HG02759 (cell line): ENCODE measurements around the gene RDH13.
"Not testable (repeated sequence)": the region's sequence is repeated elsewhere in the genome, so short reads cannot be mapped to it uniquely, and the experiment has no call there.

ENCODE experiments used
- ATAC-seq: cut with Tn5 transposase; IDR thresholded peaks from one replicate; pipeline ENCODE4 v1.9.1; 2021; ENCODE audit warnings: mild to moderate bottlenecking, moderate library complexity; ENCODE audit not compliant: unreplicated experiment

RDH13 gene

DNA sequence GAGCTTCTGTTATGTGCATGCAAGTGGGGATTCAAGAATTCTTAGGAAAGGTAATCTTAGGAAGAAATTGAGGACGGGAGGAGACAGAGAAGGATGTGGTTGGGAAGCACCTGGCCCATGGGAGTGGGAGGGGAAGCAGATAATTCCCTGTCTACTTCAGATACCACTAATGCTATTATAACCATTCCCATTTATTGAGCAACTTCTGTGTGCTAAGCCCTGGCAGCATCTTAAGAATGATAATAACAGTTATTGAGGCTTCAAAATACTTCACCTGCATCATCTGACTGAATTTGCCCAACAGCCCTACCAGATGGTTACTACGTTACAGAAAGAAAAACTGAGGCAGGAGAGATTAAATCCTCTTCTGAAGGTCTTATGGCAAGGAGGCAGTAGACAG is 14.2 kb upstream of the RDH13 start:
- no peak for ATAC-seq

GRCh38 chr19:55076321-55076720 is 13.4 kb upstream of the RDH13 start:
- no peak for ATAC-seq

DNA sequence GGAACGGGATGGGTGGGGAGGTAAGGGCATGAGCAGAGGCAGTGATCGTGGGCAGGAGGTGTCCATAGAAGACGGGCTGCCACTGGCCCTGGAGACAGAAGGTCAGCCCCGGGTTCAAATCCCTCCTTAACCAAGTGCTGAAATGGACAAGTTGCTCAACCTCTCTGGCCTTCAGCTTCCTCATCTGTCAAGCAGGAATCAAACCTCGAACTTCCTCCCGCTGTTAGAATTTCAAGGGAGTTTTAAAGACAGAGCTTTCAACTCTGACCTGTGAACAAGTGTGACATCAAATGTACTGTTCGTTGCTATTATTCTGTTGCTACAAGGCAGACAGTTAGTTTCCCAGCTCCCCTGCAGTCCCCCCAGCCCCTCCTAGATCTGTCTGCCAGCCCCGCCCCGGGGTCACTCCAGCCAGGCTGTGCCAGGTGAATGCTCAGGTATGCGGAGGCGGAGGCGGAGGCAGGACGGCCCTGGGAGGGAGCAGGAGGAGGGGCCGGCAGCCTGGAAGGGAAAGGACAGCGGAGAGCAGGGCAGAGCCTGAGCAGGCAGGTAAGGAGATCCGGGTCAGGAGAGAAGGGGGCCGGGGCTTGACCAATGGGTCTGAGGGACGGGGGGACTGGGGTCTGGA is 12.5 kb upstream of the RDH13 start, which contains the start of gene EPS8L1:
Gene EPS8L1, plus strand, starts transcription at position 499 of the 628 bp plus-strand sequence. CDS start 576 bp downstream, outside the sequence.
- ATAC-seq = no peak

- no peak for ATAC-seq
These were observed 9.0 kb upstream of the RDH13 start for GRCh38 chr19:55071913-55072312.

DNA sequence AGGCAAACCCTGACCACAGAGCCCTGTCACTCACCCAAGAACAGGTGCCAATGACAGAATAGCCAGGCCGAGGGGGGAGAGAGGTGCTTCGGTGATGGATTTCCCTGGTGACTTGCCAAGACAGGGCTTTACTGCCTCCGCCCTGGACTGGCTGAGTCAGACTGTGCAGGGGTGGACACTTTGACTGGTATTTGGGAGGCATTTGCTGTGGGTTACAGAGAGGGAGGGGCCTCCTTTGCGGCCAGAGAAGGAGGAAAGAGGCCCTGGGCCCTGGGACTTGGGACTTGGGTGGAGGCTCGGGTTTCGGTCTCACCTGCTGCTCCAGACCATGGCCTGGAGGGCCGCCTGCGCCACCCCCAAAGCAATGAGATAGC is 8.2 kb upstream of the RDH13 start:
- no peak for ATAC-seq

GRCh38 chr19:55070466-55071128 is 7.6 kb upstream of the RDH13 start:
- ATAC-seq = no peak

- ATAC-seq = no peak
These were observed 6.9 kb upstream of the RDH13 start for GRCh38 chr19:55069865-55070197.

GRCh38 chr19:55068950-55069864 is 6.3 kb upstream of the RDH13 start:
- ATAC-seq = no peak

GRCh38 chr19:55067869-55068268 is 4.9 kb upstream of the RDH13 start:
- no peak for ATAC-seq

DNA sequence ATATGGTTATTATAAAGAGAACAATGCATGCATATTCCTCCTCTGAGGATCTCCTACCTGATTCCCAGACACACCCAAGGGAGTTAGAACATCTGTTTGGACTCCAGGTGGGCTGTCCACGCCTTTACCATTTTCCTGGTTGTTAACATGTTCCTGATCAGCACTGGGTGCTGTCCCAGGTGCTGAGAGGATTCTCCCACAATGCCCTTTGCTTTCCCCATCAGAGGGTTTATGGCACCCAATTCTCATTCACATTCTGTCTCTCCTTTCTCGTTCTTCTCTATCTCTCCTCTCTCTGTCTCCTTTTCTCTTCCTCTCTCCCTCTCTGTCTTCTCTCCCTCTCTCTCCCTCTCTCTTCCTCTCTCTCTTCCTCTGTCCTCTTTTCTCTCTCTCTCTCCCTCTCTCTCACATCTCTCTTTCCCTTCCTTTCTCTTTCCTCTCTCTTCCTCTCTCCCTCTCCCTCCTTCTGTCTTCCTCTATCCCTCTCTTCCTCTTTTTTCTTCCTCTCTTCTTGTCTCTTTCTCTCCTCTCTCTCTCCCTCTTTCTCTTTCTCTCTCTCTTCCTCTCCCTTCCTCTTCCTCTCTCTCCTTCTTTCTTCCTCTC is 3.3 kb upstream of the RDH13 start:
- ATAC-seq = no peak

GRCh38 chr19:55065516-55065915 is 2.6 kb upstream of the RDH13 start:
- ATAC-seq = not testable (repeated sequence)

DNA sequence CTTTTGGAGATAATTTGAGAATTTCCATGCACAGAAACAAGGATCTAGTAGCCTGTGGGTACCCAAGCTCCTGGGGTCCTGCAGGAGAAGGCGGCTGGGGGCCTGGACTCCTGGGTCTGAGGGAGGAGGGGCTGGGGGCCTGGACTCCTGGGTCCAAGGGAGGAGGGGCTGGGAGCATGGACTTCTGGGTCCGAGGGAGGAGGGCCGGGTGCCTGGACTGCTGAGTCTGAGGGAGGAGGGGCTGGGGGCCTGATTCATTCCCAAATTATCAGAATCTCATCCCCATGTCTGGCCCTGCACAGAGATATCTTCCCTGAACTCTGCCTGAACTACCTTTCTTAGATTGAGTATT is 520 bp upstream of the RDH13 start:
- no peak for ATAC-seq

GRCh38 chr19:55060287-55060686 is 2.7 kb downstream of the RDH13 start:
- not testable (repeated sequence) for ATAC-seq

- ATAC-seq = no peak
These were observed 4.0 kb downstream of the RDH13 start for GRCh38 chr19:55058781-55059610.

GRCh38 chr19:55056827-55057226 is 6.1 kb downstream of the RDH13 start:
- ATAC-seq = no peak

- no peak for ATAC-seq
These were observed 9.2 kb downstream of the RDH13 start for GRCh38 chr19:55053735-55054134.

GRCh38 chr19:55050749-55051532 is 12.0 kb downstream of the RDH13 start:
- no peak for ATAC-seq

GRCh38 chr19:55048446-55048845 is 14.5 kb downstream of the RDH13 start:
- no peak for ATAC-seq

- no peak for ATAC-seq
These were observed 15.0 kb downstream of the RDH13 start for GRCh38 chr19:55047951-55048350.
